Peyer's patch (tissue), 4 donors: ENCODE measurements around the gene CHST9. TPM values are rescaled to one million over a fixed set of nuclear protein-coding genes. Genes with fewer than 3 reads are reported as not detected.

ENCODE experiments used
- DNase-seq, 3 donors: peaks; one replicate each; pipeline ENCODE4 v3.0.0-alpha.2; 2017 to 2019
- H3K27ac ChIP-seq, 4 donors: fragments of 200-600 bp; sonication (generic); one replicate each; pipeline ENCODE4 v1.5.1; 2016 to 2019
- H3K27me3 ChIP-seq, 2 donors: fragments of 200-600 bp; sonication (generic); one replicate each; pipeline ENCODE4 v1.5.1; 2019
- H3K36me3 ChIP-seq, 3 donors: fragments of 200-600 bp; sonication (generic); one replicate each; pipeline ENCODE4 v1.5.1; 2016 to 2019
- H3K4me1 ChIP-seq, 4 donors: fragments of 200-600 bp; sonication (generic); one replicate each; pipeline ENCODE4 v1.5.1; 2016 to 2019
- H3K4me3 ChIP-seq, 4 donors: fragments of 200-600 bp; sonication (generic); 1 replicate in 3 of 4; 2 replicates in 1 of 4; pipeline ENCODE4 v1.5.1; 2016 to 2019; ENCODE audit warnings: mild to moderate bottlenecking in 1 of 4
- H3K9me3 ChIP-seq, 4 donors: fragments of 200-600 bp; sonication (generic); one replicate each; pipeline ENCODE4 v1.5.1; 2016 to 2019; ENCODE audit warnings: mild to moderate bottlenecking in 1 of 4
- POLR2A ChIP-seq, 2 donors: fragments of 450-650 bp; IDR thresholded peaks; one replicate each; pipeline ENCODE4 v1.5.1; 2017; ENCODE audit warnings: antibody characterized with exemption in 2 of 2, mild to moderate bottlenecking in 2 of 2, moderate library complexity in 2 of 2
- total RNA-seq, 4 donors: library from RNA; depleted of rRNA; stranded (reverse); fragments of >200 nt; gene quantifications; one replicate each; pipeline ENCODE4 v1.1.0, GENCODE V29; 2016
- TF ChIP-seq, protein P1 (sequence below), 6 experiments: fragments of 450-650 bp in 4 of 6; fragments of 200-600 bp in 2 of 6; sonication (generic) in 1 of 6; IDR thresholded peaks; one replicate each; pipeline ENCODE4 v1.5.1; 2017 to 2019; ENCODE audit warnings: antibody characterized with exemption in 6 of 6, mild to moderate bottlenecking in 3 of 6, moderate library complexity in 1 of 6

Gene CHST9
- total RNA-seq, 4 donors from 2014 or later, result 0.27 to 0.95 TPM; not detected in 2

DNA sequence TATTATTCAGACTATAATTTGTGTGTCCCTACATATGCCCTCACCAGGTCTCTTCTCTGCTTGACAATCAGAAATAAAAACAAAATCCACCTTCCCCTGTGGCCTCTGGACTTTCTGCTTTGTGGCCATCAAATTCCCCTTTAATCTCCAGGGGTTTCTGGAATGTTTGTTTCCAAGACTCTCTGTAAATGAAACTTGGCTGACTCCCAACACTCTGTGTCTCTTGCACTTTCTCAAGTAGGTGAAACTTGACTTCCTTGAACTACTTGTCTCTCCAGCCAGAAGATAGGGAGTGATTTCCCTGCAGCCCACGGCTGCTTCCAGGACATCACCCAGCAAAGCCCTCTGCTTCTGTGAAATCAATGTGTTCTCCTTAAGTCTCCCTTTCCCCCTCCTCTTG lies 265.5 kb downstream of the CHST9 start:
- Histone ChIP-seq H3K36me3 (no peaks in the 10 kb centered on the region), H3K4me1 (no peaks in the 10 kb centered on the region), H3K4me3 (no peak overlapping the region), H3K27ac (no peak overlapping the region), H3K9me3 (no peaks in the 10 kb centered on the region), H3K27me3 (no peaks in the 10 kb centered on the region)
- no peak for DNase-seq
- TF ChIP-seq POLR2A (IDR thresholded peaks at IDR 0.05), result no peak
- TF ChIP-seq, protein P1, sequence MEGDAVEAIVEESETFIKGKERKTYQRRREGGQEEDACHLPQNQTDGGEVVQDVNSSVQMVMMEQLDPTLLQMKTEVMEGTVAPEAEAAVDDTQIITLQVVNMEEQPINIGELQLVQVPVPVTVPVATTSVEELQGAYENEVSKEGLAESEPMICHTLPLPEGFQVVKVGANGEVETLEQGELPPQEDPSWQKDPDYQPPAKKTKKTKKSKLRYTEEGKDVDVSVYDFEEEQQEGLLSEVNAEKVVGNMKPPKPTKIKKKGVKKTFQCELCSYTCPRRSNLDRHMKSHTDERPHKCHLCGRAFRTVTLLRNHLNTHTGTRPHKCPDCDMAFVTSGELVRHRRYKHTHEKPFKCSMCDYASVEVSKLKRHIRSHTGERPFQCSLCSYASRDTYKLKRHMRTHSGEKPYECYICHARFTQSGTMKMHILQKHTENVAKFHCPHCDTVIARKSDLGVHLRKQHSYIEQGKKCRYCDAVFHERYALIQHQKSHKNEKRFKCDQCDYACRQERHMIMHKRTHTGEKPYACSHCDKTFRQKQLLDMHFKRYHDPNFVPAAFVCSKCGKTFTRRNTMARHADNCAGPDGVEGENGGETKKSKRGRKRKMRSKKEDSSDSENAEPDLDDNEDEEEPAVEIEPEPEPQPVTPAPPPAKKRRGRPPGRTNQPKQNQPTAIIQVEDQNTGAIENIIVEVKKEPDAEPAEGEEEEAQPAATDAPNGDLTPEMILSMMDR (IDR thresholded peaks at IDR 0.05), result no peak

DNA sequence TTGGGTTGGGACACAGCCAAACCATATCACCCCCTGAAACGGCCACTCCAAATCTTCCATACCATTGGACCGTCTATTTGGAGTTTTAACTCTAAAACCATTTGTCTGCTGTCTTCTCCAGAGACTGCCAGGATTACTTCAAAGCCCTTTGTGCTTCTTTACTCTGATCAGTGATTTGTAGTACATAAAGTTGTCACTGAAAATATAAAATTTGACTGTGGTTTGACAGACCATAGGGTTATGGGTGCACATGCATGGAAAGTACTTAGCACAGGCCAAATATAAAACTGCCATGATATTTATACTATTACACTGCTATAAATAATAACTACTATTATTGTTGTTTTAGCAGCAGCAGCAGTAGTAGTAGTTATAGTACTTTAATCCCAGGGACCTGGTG lies 265.9 kb downstream of the CHST9 start:
- H3K27me3 ChIP-seq, result no peaks in the 10 kb centered on the region
- H3K4me1 ChIP-seq, result no peaks in the 10 kb centered on the region
- no peaks in the 10 kb centered on the region for H3K9me3 ChIP-seq
- H3K4me3 ChIP-seq, result no peak overlapping the region
- TF ChIP-seq POLR2A (IDR thresholded peaks at IDR 0.05), result no peak
- TF ChIP-seq, protein P1 (IDR thresholded peaks at IDR 0.05), result no peak
- H3K36me3 ChIP-seq, result no peaks in the 10 kb centered on the region
- DNase-seq, result no peak
- H3K27ac ChIP-seq, result no peak overlapping the region

DNA sequence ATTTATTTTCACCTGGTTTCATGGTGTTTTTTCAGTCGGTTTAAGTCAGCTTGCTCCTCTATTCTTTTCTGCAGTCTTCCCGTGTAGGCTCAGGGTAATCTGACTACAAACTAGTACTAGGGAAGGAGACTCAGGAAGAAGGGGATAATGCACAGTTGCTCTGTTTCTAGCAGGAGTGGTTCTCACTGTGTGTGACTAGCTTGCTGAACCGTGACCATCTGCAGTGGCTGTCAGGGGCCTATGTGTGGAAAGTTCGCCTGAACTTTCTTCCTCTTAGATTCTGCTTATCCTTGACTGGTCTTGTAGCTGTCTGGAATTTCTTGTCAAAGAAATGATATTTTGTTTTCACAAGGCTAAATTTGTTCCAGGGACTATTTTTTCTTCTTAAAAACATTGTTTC lies 273.3 kb downstream of the CHST9 start:
- TF ChIP-seq POLR2A (IDR thresholded peaks at IDR 0.05), result no peak
- TF ChIP-seq, protein P1 (IDR thresholded peaks at IDR 0.05), result no peak
- Histone ChIP-seq H3K4me1 (no peaks in the 10 kb centered on the region), H3K27me3 (no peaks in the 10 kb centered on the region), H3K27ac (no peak overlapping the region), H3K4me3 (no peak overlapping the region), H3K36me3 (no peaks in the 10 kb centered on the region), H3K9me3 (no peaks in the 10 kb centered on the region)
- no peak for DNase-seq

DNA sequence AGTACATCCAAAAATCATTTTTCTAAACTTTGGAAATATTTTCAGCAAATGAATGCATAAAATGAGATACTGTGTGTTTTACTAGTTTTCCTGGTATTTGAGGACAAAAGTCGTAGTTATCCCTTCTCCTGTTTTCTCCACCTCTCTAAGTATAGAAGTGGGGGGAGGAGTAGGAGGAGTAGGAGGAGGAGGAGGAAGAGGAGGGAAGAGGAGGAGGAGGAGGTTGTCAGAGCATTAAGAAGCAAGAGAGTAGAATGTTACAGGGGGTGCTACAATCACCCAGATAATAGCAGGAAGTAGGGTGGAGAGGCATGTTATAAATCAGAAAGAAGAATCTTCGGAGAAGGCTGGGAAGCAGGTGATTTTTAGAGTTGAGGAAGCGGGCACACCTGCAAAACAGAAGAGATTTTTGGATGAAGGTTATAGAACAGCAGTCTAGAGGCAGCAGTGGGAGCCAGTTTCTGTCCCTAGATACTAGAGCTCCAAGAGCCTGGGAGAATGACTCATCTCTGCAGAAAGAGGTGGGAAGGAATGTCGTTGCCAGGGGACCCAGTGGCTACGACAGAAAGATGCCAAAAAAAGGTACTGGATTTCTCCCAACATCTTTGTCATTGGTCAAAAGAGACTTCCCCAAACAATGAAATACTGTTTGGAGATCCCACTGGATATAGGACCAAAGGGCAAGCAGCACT lies 275.4 kb downstream of the CHST9 start:
- TF ChIP-seq, protein P1 (IDR thresholded peaks at IDR 0.05), result no peak
- TF ChIP-seq POLR2A (IDR thresholded peaks at IDR 0.05), result no peak
- H3K36me3 ChIP-seq, result no peaks in the 10 kb centered on the region
- no peak for DNase-seq
- H3K27ac ChIP-seq, result no peak overlapping the region
- H3K27me3 ChIP-seq, result no peaks in the 10 kb centered on the region
- H3K9me3 ChIP-seq, result no peaks in the 10 kb centered on the region
- H3K4me1 ChIP-seq, result no peaks in the 10 kb centered on the region
- H3K4me3 ChIP-seq, result no peak overlapping the region

DNA sequence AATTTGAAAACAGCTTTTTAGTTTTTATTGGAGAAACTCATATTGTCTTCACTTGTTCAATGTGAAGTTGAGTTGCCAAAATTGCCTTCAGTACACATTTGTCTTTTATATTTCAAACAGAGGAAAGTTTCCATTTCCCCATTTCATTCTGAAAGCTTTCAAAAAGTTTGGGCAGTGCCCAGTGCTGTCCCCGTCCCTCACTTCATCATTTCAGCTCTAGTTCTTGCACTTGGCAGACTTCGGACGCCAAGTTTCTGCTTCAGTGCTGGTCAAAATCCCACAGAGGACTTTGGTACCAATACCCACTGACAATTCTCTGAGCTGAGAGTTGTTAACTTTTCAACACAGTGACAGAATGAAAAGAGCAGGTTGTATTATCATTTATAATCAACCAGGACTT lies 276.2 kb downstream of the CHST9 start:
- no peaks in the 10 kb centered on the region for H3K9me3 ChIP-seq
- H3K36me3 ChIP-seq, result no peaks in the 10 kb centered on the region
- H3K4me1 ChIP-seq, result no peaks in the 10 kb centered on the region
- TF ChIP-seq, protein P1 (IDR thresholded peaks at IDR 0.05), result no peak
- no peak for TF ChIP-seq POLR2A (IDR thresholded peaks at IDR 0.05)
- no peaks in the 10 kb centered on the region for H3K27me3 ChIP-seq
- no peak overlapping the region for H3K27ac ChIP-seq
- no peak for DNase-seq
- no peak overlapping the region for H3K4me3 ChIP-seq

DNA sequence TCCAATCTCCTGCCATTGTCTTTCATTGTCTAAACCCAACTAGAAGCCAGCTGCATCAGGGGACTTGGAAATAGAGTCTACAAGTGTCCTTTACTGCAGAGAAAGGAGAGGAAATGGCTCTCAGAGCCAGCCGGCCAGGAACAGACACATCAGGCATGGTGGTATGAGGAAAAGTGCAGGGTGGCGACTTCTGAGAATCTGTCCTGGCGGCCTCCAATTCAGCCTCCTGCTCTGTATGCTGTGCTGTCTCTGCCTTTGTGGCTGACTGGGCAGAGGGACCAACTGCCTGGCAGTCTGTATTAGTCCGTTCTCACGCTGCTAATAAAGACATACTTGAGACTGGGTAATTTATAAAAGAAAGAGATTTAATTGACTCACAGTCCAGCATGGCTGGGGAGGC lies 282.8 kb downstream of the CHST9 start:
- DNase-seq, result no peak
- Histone ChIP-seq H3K9me3 (no peaks in the 10 kb centered on the region), H3K36me3 (no peaks in the 10 kb centered on the region), H3K4me1 (no peaks in the 10 kb centered on the region), H3K27ac (no peak overlapping the region), H3K4me3 (no peak overlapping the region), H3K27me3 (no peaks in the 10 kb centered on the region)
- TF ChIP-seq, protein P1 (IDR thresholded peaks at IDR 0.05), result no peak
